GM18526 (cell line): ENCODE results near the gene CRABP2.

Source experiments
- POLR2A ChIP-seq: IDR thresholded peaks from 3 replicates; pipeline ENCODE4 v1.6.1; 2011; ENCODE audit not compliant: insufficient read length; ENCODE audit errors: extremely low read depth

The CRABP2 gene

DNA sequence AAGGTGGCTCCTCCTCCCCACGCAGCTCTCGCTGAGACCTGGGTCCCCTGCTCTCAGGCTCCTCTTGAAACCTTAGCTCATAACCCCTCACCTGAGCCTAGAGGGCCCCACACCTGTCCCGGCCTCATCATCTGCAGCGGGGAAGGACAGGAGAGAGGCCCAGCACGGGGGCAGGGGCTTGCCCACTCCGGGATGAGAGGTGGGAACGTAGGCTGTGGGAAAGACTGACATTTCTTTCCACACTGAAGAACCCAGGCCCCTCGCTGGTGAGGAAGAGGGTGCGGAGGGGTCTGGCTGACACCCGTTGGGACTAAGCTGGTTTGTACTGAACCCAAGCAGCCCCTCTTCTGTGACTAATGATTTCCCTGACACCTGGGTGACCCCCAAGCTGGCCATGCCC is 14.2 kb downstream of the CRABP2 start:
- TF ChIP-seq POLR2A: no peak

DNA sequence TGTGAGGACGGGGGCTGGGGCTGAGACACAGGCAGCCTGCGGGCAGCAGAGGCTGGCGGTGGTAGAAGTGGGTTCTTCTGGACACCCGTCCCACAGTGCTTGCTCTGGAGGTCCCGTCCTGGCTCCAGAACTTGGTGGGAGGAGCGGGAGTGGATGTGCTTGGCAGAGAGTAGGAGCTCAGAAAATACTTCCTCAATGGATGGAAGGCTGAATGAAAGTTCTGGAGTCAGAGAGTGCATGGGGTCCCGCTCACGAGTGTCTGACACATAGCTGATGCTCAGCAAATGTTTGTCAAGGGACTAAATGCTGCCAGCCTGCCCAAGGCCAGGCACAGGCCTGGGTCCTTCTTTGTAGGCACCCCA is 14.7 kb downstream of the CRABP2 start:
- TF ChIP-seq POLR2A: no peak

DNA sequence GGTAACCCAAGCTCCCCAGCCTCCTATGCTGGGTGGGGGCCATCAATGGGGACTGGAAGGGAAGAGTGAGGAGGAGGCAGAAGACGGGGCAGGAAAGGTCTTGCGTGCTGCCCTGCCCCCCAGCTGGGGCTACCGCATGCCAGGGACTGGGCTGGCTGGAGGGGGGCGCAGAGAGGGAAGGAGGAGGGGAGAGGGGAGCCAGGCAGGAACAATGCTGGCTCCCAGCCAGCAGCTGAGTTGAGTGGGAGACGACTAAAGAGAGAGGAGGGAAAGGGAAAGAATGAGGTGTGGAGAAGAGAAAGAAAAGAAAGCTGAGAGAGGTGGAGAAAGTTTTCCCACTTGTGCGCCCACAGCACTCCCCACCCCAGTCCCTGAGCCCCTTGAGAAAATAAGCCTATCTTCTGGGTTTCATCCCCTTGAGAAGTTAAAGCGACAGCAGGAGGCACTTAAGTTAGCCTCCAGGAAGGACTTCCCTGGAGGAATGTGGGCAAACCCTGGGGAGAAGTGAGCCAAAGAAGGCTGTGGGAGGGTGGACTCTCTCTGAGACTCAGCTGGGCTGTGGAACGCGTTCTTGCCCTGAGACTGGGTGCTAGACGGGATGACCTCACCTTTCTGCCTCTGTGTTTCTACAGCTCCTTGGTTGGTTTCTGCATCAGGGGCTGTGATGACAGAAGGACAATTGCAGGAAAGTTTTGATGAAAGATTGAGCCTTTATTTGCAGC is 15.3 kb downstream of the CRABP2 start:
- no peak for TF ChIP-seq POLR2A

DNA sequence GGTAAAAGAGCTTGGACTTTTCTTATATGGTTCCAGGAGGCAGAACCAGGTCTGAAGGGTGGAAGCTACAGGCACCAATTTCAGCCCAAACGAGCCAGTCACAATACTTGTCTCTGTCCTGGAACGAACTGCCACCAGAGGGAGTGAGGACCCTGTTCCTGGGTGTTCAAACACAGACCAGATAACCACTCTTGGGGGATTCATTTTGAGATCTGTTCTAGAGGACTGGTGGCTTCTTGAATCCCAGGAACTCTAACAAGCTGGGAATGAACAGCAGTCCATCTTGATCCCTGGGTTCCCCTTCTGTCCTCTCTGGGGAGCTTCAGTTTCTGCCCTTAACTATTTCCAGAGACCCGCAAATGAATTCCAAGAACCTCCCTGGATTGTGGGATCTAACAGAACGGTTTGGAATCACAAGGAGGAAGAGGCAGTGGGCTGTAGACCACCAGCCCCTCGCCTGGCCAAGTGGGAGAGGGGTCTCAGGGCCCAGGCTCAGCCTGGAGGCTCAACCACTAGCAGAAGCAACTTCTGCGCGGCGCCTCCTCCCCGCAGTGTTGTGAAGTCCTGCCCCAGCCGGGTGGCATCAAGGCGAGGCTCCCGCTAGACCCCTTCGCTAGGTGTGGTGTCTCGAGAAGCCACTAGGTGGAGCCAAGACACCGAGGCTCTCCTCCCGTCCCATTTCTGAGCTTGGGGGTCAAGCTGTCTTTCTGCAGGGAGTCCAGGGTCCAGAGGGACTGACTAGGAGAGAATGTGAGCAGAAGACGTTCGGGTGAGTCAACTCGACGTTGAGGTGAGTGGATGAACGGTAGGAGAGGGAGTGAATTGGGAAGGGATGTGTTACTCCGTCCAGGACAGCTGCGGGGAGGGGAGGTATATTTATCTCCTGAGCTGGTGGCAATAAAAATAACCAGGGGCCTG is 16.1 kb downstream of the CRABP2 start:
- TF ChIP-seq POLR2A: no peak

DNA sequence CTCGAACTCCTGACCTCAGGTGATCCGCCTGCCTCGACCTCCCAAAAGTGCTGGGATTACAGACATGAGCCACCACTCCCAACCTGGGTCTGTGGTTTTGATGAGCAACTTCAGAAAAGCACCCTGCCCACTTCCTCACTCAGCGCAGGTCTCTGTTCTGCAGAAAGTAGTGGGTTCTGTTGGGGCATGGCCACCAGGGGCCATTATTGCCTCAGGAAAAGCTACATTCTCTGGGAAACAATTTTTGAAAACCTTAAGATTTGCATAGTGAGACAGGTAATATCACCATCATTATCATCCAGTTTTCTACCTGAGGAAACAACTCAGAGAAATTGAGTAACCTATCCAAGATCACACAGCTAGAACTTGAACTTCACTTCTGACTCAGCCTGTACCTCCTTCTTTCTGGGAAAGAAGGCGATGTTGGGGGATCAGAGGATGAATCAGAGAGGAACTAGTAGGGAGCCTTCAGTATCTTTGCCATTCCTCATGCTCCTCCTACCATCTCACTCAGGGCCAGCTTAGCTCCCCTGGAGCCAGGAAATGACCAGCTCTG is 21.1 kb downstream of the CRABP2 start:
- TF ChIP-seq POLR2A: no peak

DNA sequence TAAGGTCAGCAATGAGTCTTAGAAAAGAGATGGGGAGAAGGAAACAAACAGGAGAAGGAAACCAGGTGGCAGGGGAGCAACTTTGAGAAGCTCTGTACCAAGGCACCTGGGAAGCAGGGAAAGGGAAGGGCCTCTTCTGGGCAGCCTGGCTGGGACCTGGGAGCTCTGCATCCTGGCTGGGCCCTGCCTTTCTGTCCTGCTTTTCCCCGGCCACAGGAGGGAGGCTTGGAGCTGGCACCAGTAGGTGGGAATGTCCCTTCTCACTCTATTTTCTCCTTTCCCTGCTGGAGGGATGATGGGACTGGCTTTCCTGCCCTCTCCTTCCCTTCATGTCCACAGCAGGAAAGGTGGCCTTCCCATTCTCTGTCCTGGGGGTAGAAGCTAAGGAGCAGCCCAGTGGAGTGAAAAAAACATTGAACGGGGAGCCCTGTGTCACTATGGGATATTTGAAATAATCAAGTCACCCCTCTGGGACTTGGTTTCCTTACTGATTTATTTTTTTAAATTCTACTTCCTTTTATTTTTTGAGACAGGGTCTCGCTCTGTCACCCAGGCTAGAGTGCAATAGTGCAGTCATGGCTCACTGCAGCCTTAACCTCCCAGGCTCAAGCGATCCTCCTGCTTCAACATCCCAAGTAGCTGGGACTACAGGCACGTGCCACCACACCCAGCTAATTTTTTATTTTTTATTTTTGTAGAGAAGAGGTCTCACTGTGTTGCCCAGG is 23.1 kb downstream of the CRABP2 start:
- TF ChIP-seq POLR2A: no peak

DNA sequence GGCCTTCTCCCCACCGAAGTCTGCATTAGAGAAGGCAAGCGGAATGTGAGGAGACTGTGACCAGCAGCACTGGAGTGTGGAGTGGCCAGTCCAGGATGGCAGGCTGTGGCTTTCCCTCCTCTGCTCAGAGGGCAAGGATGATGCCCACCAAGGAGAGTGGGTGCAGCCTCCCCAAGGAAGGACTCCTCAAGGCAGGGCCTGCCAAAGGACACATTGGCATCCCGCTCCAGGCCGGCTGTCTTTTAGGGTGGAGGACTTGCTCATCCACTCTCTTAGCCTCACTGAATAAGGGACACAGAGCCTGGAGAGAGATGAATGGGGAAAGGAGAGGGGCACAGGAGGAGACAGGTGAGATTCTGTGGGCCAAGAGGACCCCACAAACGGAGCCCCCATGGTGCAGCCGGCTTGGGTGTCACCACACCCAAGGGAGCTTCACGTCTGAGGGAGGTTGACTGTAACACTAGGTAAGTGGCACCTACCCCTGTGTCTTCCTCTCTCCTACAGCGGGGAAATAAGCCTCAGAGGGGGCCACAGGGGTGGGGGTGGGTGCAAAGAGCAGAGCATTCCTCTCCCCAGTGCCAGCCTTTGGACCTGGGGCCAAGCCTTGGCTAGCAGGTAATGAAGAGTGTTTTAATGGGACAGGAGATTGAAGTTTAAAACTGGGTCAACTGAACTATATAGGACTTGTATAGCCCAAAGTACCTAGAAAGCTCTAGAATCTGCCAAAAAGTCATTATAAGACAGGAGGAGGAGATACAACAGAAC is 24.0 kb downstream of the CRABP2 start:
- no peak for TF ChIP-seq POLR2A

DNA sequence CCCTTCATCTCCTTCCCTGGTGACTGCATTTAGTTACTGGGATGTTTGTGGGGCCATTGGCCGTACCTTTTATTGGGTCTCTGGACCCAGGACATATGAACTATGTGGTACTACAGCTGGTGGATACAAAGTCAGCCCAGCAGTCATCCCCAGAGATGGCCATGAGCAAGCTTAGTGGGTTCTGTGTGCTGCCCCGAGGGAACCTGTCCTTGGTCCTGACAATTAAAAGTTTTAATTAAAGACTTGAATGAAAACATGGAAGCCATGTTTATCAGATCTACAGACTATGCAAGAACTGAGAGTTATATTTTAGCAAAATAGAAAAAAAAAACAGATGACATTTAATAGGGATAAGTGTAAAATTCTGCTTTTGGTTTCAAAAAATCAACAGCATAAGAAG is 25.3 kb downstream of the CRABP2 start:
- TF ChIP-seq POLR2A: no peak

DNA sequence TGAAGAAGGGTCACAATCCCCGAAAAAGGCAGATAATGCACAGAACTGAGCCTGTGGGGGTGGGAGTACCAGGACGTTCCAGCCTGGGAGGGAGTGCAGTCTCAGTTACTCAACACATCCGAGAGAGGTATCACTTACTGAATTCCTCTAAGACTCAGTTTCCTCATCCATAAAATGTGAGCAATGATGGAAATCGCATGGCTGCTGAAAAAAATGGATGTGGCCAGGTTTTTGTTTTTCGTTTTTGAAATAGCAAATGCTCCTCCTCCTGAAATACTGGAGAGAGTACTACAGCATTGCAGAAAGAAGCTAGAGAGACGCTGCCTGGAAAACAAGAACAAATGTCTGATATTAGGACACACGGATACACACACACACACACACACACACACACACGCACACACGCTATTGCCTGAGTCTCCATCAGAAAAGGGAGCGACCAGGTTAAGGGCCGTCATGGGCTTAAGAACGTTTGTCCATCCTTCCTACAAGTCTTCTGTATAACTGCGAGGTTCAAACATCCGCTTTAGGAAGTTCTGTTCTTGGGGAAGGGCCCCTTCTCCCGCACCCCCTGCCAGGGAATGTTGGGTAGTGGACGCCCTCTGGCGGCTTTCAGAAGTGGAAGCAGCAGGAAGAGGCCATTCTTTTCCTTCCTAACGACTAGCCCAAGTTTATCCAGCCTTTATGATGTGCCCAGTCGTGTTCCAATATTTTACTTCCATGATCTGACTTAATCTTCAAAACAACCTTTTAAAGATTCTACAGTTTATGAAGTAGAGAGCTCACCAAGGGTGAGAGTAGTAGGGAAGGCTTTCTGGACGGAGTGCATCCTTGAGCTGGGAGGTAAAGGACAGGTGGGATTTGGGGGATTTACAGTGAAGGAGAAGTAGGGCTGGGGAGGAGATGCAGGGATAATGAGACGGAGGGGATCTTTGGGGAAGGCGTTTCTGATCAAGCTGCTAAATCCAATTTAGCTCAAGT is 27.5 kb downstream of the CRABP2 start:
- TF ChIP-seq POLR2A: no peak

DNA sequence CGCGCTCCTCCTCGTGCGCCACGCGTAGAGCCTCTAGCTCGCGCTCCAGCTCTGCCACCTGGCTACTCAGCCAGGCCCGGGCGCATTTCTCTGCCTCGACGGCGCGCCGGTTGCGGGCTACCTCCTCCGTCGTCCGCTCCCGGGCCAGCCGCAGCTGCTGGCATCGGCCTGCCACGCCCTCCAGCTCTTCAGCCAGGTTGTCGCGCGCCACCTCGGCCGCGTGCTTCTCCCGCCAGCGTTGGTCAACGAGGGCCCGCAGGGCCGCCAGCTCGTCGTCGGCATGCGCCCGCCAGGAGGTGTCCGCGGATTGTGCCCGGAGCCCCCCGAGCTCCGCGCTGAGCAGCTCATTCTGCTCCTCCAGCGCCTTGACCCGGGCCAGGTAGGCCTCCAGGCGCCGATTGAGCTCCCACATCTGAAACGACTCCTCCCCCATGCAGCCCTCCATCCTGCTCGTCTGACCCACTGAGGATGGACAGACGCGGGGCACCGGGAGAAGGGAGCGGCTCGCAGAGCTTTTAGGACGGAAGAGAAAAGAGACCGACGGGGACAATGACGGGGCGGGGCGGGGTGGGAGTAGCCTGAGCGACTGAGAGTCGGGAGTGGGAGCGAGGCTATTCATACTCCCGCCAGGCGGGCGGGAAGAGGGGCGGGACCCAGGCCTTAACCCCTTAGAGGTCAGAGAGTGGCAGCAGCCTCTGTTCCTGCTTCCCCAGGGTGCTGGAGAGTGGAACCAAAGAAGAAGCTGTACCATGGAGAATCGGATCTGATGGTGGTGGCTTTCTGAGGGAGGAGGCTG is 28.4 kb downstream of the CRABP2 start, which contains the start of gene NES:
Gene NES (minus strand): TSS at position 588 of the 796 bp plus-strand sequence. CDS start 143 bp downstream, at position 445.
- TF ChIP-seq POLR2A: no peak

DNA sequence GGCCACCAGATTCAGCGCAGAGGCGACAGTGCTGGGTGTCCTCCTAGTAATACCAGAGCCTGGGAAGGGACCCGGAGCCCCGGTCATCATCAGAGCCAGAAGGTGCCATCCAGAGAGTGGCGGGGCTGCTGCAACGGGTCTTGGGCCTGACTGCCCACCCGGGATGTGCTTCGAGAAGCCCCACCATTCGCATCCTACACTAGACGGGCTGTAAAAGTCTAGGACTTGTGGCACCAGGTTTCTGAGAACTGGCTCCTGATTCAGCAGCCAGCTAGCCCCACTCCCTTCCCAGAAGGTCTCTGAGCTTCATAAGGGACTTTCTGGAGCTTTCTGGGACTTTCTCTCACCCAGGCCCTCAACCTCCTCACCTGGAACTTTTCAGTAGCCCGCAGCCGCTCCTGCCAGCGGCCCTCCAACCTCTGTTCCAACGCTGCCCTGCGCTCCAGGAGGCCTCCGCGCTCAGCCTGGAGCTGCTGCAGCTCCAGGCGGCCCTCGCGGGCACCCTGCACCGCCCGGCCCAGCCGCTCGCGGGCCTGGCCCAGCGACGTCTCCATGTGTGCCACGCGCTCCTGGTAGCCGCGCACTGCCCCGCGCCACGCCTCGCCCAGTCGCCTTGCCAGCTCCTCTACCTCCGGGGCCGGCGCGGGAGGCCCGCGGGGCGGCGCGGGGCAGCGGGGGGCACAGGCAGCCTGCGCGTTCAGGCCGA is 29.1 kb downstream of the CRABP2 start:
- TF ChIP-seq POLR2A: no peak

DNA sequence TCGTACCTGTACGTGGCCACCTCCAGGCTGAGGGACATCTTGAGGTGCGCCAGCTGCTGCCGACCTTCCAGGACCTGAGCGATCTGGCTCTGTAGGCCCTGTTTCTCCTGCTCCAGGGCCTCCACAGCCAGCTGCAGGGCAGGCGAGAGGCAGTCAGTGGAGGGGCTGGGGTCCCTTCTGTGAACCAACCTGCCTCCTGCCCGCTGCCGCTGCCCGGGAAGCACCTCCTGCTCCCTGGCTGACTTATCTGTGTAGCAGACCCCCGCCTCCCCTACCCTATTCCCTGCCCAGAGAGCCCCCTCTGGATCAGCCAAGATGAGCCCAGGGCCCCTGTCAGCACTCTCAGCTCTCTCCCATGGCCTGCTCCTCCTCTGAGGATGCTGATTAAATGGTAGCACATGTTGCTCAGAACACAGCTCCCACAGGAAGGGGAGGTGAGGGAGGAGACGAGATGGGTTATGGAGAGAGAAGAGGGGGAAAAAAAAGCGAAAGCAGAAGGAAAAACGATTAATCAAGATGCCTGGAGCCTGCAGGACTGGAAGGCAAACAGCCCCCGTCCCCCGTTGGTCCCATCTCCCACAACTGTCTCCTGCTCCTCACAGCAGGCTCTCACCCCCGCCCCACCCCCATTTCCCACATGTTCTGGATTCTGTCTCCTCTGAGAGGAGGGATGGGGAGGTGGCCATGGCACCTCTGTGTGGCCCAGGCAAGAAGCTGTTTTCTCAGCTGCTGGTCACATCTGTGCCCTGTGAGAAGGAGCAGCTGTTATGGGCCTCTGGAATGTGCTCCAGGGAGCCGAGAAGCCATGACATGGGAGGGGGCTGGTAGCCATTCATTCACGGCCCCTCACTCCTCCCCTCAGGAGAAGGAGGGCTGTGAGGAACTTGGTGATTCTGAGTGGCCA is 29.9 kb downstream of the CRABP2 start:
- TF ChIP-seq POLR2A: no peak
